ENCODE data around the gene KIAA0586. TPM values are rescaled to one million over a fixed set of nuclear protein-coding genes. Genes with fewer than 3 reads are reported as not detected.

Gene KIAA0586
- total and polyA plus RNA-seq, 2 donors (not counting 3 experiments of a cell fraction or from before 2014, with no cell fraction given), result 7.4 to 25.9 TPM

- intact Hi-C loops (cut with micrococcal nuclease), result no loop called here
- no peak for FAIRE-seq
- ChIA-PET POLR2A (no interaction called here), CTCF (interaction anchor here (1.5 to 2.0 kb wide), 2 partner anchors 9 to 10 kb away, joined by 10 to 12 read pairs; no protein-coding TSS in a partner anchor)
- Histone ChIP-seq H3K9me1 (replicated peaks; ENCODE audit: control insufficient read depth, extremely low read depth, insufficient read depth, low read length) (no peaks in the 10 kb centered on the region), H3K4me2 (ENCODE audit: insufficient read depth, low read length) (no peak overlapping the region), H3K9me3 (replicated peaks; ENCODE audit: control insufficient read depth, insufficient read depth, low read length) (no peaks in the 10 kb centered on the region), H3K79me2 (ENCODE audit: control insufficient read depth, insufficient read depth, low read length) (no peaks in the 10 kb centered on the region), H3K4me1 (ENCODE audit: control insufficient read depth, extremely low read depth, insufficient read depth, low read length) (peaks cover 6% of the 10 kb centered on the region), H3K4me3 (replicated peaks in 1 of 3; ENCODE audit: insufficient read depth in 1 of 3, low read depth in 1 of 3, low read length in 3 of 3) (no peak overlapping the region), H2AFZ (ENCODE audit: low read depth, low read length) (no peak overlapping the region), H4K20me1 (replicated peaks; ENCODE audit: control insufficient read depth, extremely low read depth, insufficient read depth, low read length) (no peaks in the 10 kb centered on the region), H3K9ac (replicated peaks; ENCODE audit: extremely low read depth, insufficient read depth, low read length) (no peak overlapping the region), H3K27ac (ENCODE audit: insufficient read depth, low read depth, low read length) (no peak overlapping the region), H3K36me3 (ENCODE audit: control insufficient read depth in 2 of 2, extremely low read depth in 1 of 2, insufficient read depth in 2 of 2, low read length in 2 of 2) (peaks cover 0 to 6% of the 10 kb centered on the region in 2 experiments), H3K27me3 (ENCODE audit: control insufficient read depth in 2 of 2, insufficient read depth in 2 of 2, low read length in 2 of 2) (no peaks in the 10 kb centered on the region)
- no TSS peak for BruUV-seq (replicated peaks)
- dilution Hi-C loops (cut with MboI; ENCODE audit: extremely low pct_ligation_motif_present, low sequenced_read_pairs), result no loop called here
- TF ChIP-seq JUN (IDR thresholded peaks at IDR 0.05; ENCODE audit: borderline replicate concordance, insufficient read depth, insufficient read length, low read depth), result no peak
- DNase-seq (ENCODE audit: low read depth, low spot score), result no peak
Observed at GRCh38 chr14:58492044-58492443, 64.5 kb downstream of the KIAA0586 start.

GRCh38 chr14:58501214-58501816 is 73.8 kb downstream of the KIAA0586 start:
- Histone ChIP-seq H3K9ac (replicated peaks; ENCODE audit: extremely low read depth, insufficient read depth, low read length) (no peak overlapping the region), H3K9me1 (replicated peaks; ENCODE audit: control insufficient read depth, extremely low read depth, insufficient read depth, low read length) (no peaks in the 10 kb centered on the region), H3K27me3 (ENCODE audit: control insufficient read depth in 2 of 2, insufficient read depth in 2 of 2, low read length in 2 of 2) (no peaks in the 10 kb centered on the region), H3K9me3 (replicated peaks; ENCODE audit: control insufficient read depth, insufficient read depth, low read length) (no peaks in the 10 kb centered on the region), H3K4me1 (ENCODE audit: control insufficient read depth, extremely low read depth, insufficient read depth, low read length) (no peaks in the 10 kb centered on the region), H2AFZ (ENCODE audit: low read depth, low read length) (no peak overlapping the region), H3K27ac (ENCODE audit: insufficient read depth, low read depth, low read length) (no peak overlapping the region), H4K20me1 (replicated peaks; ENCODE audit: control insufficient read depth, extremely low read depth, insufficient read depth, low read length) (no peaks in the 10 kb centered on the region), H3K79me2 (ENCODE audit: control insufficient read depth, insufficient read depth, low read length) (no peaks in the 10 kb centered on the region), H3K36me3 (ENCODE audit: control insufficient read depth in 2 of 2, extremely low read depth in 1 of 2, insufficient read depth in 2 of 2, low read length in 2 of 2) (peaks cover 0 to 7% of the 10 kb centered on the region in 2 experiments), H3K4me2 (ENCODE audit: insufficient read depth, low read length) (no peak overlapping the region), H3K4me3 (replicated peaks in 1 of 3; ENCODE audit: insufficient read depth in 1 of 3, low read depth in 1 of 3, low read length in 3 of 3) (no peak overlapping the region)
- intact Hi-C loops (cut with micrococcal nuclease) (loop anchor here (1.0 to 10.0 kb wide), 6 partner anchors 73 to 623 kb away; partner anchors contain the start of gene DACT1), dilution Hi-C loops (cut with MboI; ENCODE audit: extremely low pct_ligation_motif_present, low sequenced_read_pairs) (no loop called here)
- FAIRE-seq, result peak; percentile 80
- peak; percentile 67 for DNase-seq (ENCODE audit: low read depth, low spot score)
- TF ChIP-seq CTCF (IDR thresholded peaks at IDR 0.05; ENCODE audit: extremely low read depth in 1 of 2, insufficient read depth in 1 of 2, low read depth in 1 of 2, low read length in 2 of 2) (peak; percentile 64 to 67), JUN (IDR thresholded peaks at IDR 0.05; ENCODE audit: borderline replicate concordance, insufficient read depth, insufficient read length, low read depth) (no peak)
- no TSS peak for BruUV-seq (replicated peaks)
- ChIA-PET POLR2A (interaction anchor here (0.6 kb wide), 2 partner anchors 134 to 944 kb away, joined by 4 to 6 read pairs; no protein-coding TSS in a partner anchor), CTCF (interaction anchor here (0.6 to 3.4 kb wide), 90 partner anchors 8 to 1811 kb away, joined by 3 to 93 read pairs (median 4); partner anchors contain the start of genes CCDC175 and DACT1)
